Vagina (tissue), 2 donors: ENCODE data around the gene TBC1D30. TPM values are rescaled to one million over a fixed set of nuclear protein-coding genes. Genes with fewer than 3 reads are reported as not detected.

ENCODE experiments used
- DNase-seq, 2 donors: peaks; one replicate each; pipeline ENCODE4 v3.0.0-alpha.2; 2017; ENCODE audit errors: extremely low spot score in 2 of 2
- H3K27ac ChIP-seq: fragments of 200-600 bp; sonication (generic); one replicate; pipeline ENCODE4 v1.5.1; 2019
- H3K27me3 ChIP-seq: fragments of 200-600 bp; sonication (generic); one replicate; pipeline ENCODE4 v1.5.1; 2019
- H3K36me3 ChIP-seq, 2 donors: fragments of 200-600 bp; sonication (generic); one replicate each; pipeline ENCODE4 v1.5.1; 2017 to 2019
- H3K4me1 ChIP-seq: fragments of 200-600 bp; sonication (generic); one replicate; pipeline ENCODE4 v1.5.1; 2019
- H3K4me3 ChIP-seq, 2 donors: fragments of 200-600 bp; sonication (generic); 1 replicate in 1 of 2; 2 replicates in 1 of 2; pipeline ENCODE4 v1.5.1; 2016 to 2019
- H3K9me3 ChIP-seq: fragments of 200-600 bp; sonication (generic); one replicate; pipeline ENCODE4 v1.5.1; 2019
- POLR2A ChIP-seq, 2 donors: fragments of 450-650 bp; IDR thresholded peaks; one replicate each; pipeline ENCODE4 v1.6.1; 2017; ENCODE audit warnings: antibody characterized with exemption in 2 of 2, mild to moderate bottlenecking in 2 of 2, moderate library complexity in 2 of 2
- POLR2AphosphoS5 ChIP-seq, 2 donors: sonication (generic); formaldehyde crosslinking; IDR thresholded peaks; one replicate each; pipeline ENCODE4 v1.9.0; 2017; ENCODE audit warnings: antibody characterized with exemption in 2 of 2, mild to moderate bottlenecking in 2 of 2, low read depth in 1 of 2; ENCODE audit not compliant: insufficient read depth in 1 of 2
- intact Hi-C: fragments of 100-400 bp; cut with DNase I; formaldehyde crosslinking; loops from one replicate; pipeline ENCODE4 v1.15.1; 2023
- total RNA-seq: library from RNA; depleted of rRNA; stranded (reverse); fragments of >200 nt; gene quantifications from one replicate; pipeline ENCODE4 v1.2.3, GENCODE V29; 2016
- TF ChIP-seq, protein P1 (sequence below), 3 experiments: fragments of 450-650 bp in 2 of 3; fragments of 200-600 bp in 1 of 3; sonication (generic) in 1 of 3; IDR thresholded peaks; one replicate each; pipeline ENCODE4 v1.5.1; 2017 to 2019; ENCODE audit warnings: antibody characterized with exemption in 3 of 3, mild to moderate bottlenecking in 2 of 3, moderate library complexity in 2 of 3

TBC1D30 gene
- total RNA-seq, 1 donor from 2014 or later, result 3.9 TPM

GRCh38 chr12:64893961-64894360 is 69.5 kb downstream of the TBC1D30 start:
- Histone ChIP-seq H3K4me3 (no peak overlapping the region), H3K9me3 (no peaks in the 10 kb centered on the region), H3K27ac (no peak overlapping the region), H3K27me3 (no peaks in the 10 kb centered on the region), H3K4me1 (no peaks in the 10 kb centered on the region), H3K36me3 (no peaks in the 10 kb centered on the region)
- no peak for TF ChIP-seq POLR2A (IDR thresholded peaks at IDR 0.05)
- TF ChIP-seq POLR2AphosphoS5 (IDR thresholded peaks at IDR 0.05; ENCODE audit: insufficient read depth in 1 of 2, low read depth in 1 of 2), result no peak
- intact Hi-C loops, result no loop called here
- DNase-seq, result no peak

DNA sequence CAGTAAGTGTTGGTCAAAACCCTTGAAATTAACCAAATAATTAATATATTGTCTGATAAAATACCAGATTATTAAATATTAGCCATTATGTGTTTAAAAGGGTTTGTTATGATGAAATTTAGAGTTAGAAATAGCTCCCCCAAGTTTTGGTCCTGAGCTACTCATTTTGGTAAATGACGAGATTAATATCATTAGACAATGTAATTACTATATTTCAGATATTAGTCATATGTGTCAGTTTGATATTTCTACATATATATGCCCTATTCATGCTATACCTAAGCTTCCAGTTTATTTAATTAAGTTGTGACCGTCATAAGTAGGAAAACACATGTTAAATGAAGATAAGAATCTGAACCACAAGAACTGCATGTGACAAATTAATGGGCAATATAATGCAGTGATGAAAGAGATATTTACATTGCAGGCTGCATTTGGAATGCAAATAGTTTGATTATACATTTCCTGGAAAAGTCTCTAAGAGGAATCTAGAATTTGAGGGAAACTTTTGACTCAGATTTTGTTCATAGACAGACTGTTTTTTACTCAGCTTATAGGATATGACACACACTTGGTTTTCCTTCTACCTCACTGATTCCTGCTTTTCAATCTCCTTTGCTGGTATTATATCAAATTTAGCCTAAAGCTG is 70.5 kb downstream of the TBC1D30 start:
- no peak for TF ChIP-seq POLR2AphosphoS5 (IDR thresholded peaks at IDR 0.05; ENCODE audit: insufficient read depth in 1 of 2, low read depth in 1 of 2)
- TF ChIP-seq, protein P1, sequence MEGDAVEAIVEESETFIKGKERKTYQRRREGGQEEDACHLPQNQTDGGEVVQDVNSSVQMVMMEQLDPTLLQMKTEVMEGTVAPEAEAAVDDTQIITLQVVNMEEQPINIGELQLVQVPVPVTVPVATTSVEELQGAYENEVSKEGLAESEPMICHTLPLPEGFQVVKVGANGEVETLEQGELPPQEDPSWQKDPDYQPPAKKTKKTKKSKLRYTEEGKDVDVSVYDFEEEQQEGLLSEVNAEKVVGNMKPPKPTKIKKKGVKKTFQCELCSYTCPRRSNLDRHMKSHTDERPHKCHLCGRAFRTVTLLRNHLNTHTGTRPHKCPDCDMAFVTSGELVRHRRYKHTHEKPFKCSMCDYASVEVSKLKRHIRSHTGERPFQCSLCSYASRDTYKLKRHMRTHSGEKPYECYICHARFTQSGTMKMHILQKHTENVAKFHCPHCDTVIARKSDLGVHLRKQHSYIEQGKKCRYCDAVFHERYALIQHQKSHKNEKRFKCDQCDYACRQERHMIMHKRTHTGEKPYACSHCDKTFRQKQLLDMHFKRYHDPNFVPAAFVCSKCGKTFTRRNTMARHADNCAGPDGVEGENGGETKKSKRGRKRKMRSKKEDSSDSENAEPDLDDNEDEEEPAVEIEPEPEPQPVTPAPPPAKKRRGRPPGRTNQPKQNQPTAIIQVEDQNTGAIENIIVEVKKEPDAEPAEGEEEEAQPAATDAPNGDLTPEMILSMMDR (IDR thresholded peaks at IDR 0.05), result no peak
- Histone ChIP-seq H3K9me3 (no peaks in the 10 kb centered on the region), H3K4me3 (no peak overlapping the region), H3K27ac (no peak overlapping the region), H3K27me3 (no peaks in the 10 kb centered on the region), H3K4me1 (no peaks in the 10 kb centered on the region), H3K36me3 (no peaks in the 10 kb centered on the region)
- no peak for DNase-seq
- intact Hi-C loops, result no loop called here

- intact Hi-C loops, result no loop called here
- Histone ChIP-seq H3K36me3 (no peaks in the 10 kb centered on the region), H3K27ac (no peak overlapping the region), H3K4me3 (no peak overlapping the region), H3K27me3 (no peaks in the 10 kb centered on the region), H3K4me1 (no peaks in the 10 kb centered on the region), H3K9me3 (no peaks in the 10 kb centered on the region)
- TF ChIP-seq, protein P1 (IDR thresholded peaks at IDR 0.05), result no peak
- TF ChIP-seq POLR2AphosphoS5 (IDR thresholded peaks at IDR 0.05; ENCODE audit: insufficient read depth in 1 of 2, low read depth in 1 of 2) (no peak), POLR2A (IDR thresholded peaks at IDR 0.05) (no peak)
- no peak for DNase-seq
These were observed 71.1 kb downstream of the TBC1D30 start for GRCh38 chr12:64895526-64895925.

GRCh38 chr12:64900540-64900939 is 76.1 kb downstream of the TBC1D30 start:
- H3K27me3 ChIP-seq, result no peaks in the 10 kb centered on the region

DNA sequence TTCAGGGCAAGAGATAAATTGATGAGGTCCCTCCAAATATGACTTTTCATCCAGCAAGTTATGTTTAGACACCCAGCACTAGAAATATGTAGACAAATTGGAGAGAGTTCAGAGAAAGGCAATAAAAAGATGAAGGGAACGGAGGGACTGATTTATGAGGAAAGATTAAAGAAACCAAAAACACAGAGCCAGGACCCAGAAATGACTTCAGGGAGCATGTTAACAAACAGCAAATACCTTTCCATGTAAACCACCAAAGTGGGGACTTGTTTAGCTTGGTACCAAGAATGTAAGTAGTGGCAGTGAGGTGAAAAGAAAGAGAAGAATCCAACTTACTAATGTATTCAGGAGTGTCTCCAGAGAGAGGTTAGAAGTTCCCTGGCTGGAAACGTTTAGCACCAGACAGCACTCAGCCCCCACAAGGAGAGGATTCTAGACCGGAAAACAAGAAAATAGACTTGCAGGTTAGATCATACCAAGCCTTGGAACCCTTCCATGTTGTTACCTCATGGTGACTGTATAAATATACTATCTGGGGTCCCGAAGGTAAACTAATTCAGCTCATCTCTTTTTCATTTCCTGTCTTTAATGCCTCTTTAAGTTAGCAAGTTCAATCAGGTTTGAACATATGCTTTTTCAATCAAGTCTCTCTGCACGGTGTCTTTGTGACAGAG is 79.2 kb downstream of the TBC1D30 start:
- Histone ChIP-seq H3K9me3 (no peaks in the 10 kb centered on the region), H3K4me3 (no peak overlapping the region), H3K36me3 (no peaks in the 10 kb centered on the region), H3K4me1 (no peaks in the 10 kb centered on the region), H3K27me3 (no peaks in the 10 kb centered on the region), H3K27ac (no peak overlapping the region)
- intact Hi-C loops, result no loop called here
- no peak for TF ChIP-seq POLR2A (IDR thresholded peaks at IDR 0.05)
- TF ChIP-seq, protein P1 (IDR thresholded peaks at IDR 0.05), result no peak
- no peak for TF ChIP-seq POLR2AphosphoS5 (IDR thresholded peaks at IDR 0.05; ENCODE audit: insufficient read depth in 1 of 2, low read depth in 1 of 2)
- no peak for DNase-seq

More at GRCh38 chr12:64900540-64900939, 76.1 kb downstream of the TBC1D30 start:
- intact Hi-C loops, result no loop called here
- no peak for DNase-seq
- H3K4me1 ChIP-seq, result no peaks in the 10 kb centered on the region
- H3K36me3 ChIP-seq, result no peaks in the 10 kb centered on the region
- no peak overlapping the region for H3K27ac ChIP-seq
- H3K4me3 ChIP-seq, result no peak overlapping the region
- TF ChIP-seq, protein P1 (IDR thresholded peaks at IDR 0.05), result no peak
- TF ChIP-seq POLR2A (IDR thresholded peaks at IDR 0.05) (no peak), POLR2AphosphoS5 (IDR thresholded peaks at IDR 0.05; ENCODE audit: insufficient read depth in 1 of 2, low read depth in 1 of 2) (no peak)
- H3K9me3 ChIP-seq, result no peaks in the 10 kb centered on the region
